K562 (cell line): ENCODE measurements around the gene ARMC7. TPM values are rescaled to one million over a fixed set of nuclear protein-coding genes. Genes with fewer than 3 reads are reported as not detected.
A peak's percentile ranks its signal among the peaks of the same experiment; 100 is the strongest.

Source experiments
- ATF4 ChIP-seq: fragments of 450-650 bp; formaldehyde crosslinking; IDR thresholded peaks from 2 replicates; pipeline ENCODE4 v1.4.0; 2022; ENCODE audit warnings: mild to moderate bottlenecking, moderate library complexity
- BHLHE40 ChIP-seq: IDR thresholded peaks from 2 replicates; pipeline ENCODE4 v1.6.1; 2011; ENCODE audit warnings: low read length, improper control_type of control experiment
- CHD1 ChIP-seq: fragments of 200-600 bp; sonication (generic); IDR thresholded peaks from one replicate; pipeline ENCODE4 v1.6.1; 2012; ENCODE audit warnings: mild to moderate bottlenecking, moderate library complexity, low read length, inconsistent platforms
- COPS2 ChIP-seq: fragments of 450-650 bp; conservative IDR thresholded peaks from 2 replicates; pipeline ENCODE4 v1.6.1; 2016; ENCODE audit warnings: mild to moderate bottlenecking, moderate library complexity
- ELF4 ChIP-seq: fragments of 450-650 bp; formaldehyde crosslinking; IDR thresholded peaks from 2 replicates; pipeline ENCODE4 v1.4.0; 2022; ENCODE audit warnings: missing genetic modification characterization
- ETV1 ChIP-seq: fragments of 450-650 bp; conservative IDR thresholded peaks from 2 replicates; pipeline ENCODE4 v1.6.1; 2016; ENCODE audit warnings: missing genetic modification characterization, control low read depth, low read depth, missing compliant biosample characterization
- GABPA ChIP-seq: fragments of 200-800 bp; sonication (Bioruptor generic); conservative IDR thresholded peaks from 2 replicates; pipeline ENCODE4 v1.6.1; 2016; ENCODE audit warnings: low read depth, missing genetic modification characterization, missing compliant biosample characterization
- GATAD2B ChIP-seq: fragments of 450-650 bp; IDR thresholded peaks from 2 replicates; pipeline ENCODE4 v1.6.1; 2017; ENCODE audit warnings: mild to moderate bottlenecking, borderline replicate concordance
- HMGXB4 ChIP-seq: sonication (generic); formaldehyde crosslinking; IDR thresholded peaks from 2 replicates; pipeline ENCODE4 v1.8.1; 2023; ENCODE audit warnings: mild to moderate bottlenecking, missing genetic modification reagents
- PBX2 ChIP-seq, 2 experiments: IDR thresholded peaks in 1 of 2; conservative IDR thresholded peaks in 1 of 2; 2 replicates each; pipeline ENCODE4 v1.6.1; 2016; ENCODE audit warnings: low read depth in 2 of 2, mild to moderate bottlenecking in 1 of 2, missing compliant biosample characterization in 1 of 2, missing genetic modification characterization in 1 of 2, moderate library complexity in 1 of 2
- PHTF2 ChIP-seq: fragments of 250-450 bp; sonication (Bioruptor Pico); IDR thresholded peaks from 2 replicates; pipeline ENCODE4 v1.5.0; 2021; ENCODE audit warnings: mild to moderate bottlenecking
- TCF7L2 ChIP-seq: fragments of 150-350 bp; IDR thresholded peaks from 2 replicates; pipeline ENCODE4 v1.6.1; 2016; ENCODE audit warnings: low read depth, mild to moderate bottlenecking, low read length, moderate library complexity
- VEZF1 ChIP-seq: fragments of 200-800 bp; sonication (Bioruptor generic); IDR thresholded peaks from 2 replicates; pipeline ENCODE4 v1.6.1; 2017; ENCODE audit warnings: missing genetic modification characterization, missing compliant biosample characterization
- ZBTB33 ChIP-seq: sonication (generic); formaldehyde crosslinking; IDR thresholded peaks from 2 replicates; pipeline ENCODE4 v1.8.1; 2023; ENCODE audit warnings: mild to moderate bottlenecking, missing genetic modification reagents
- ZBTB5 ChIP-seq: fragments of 450-650 bp; IDR thresholded peaks from 2 replicates; pipeline ENCODE4 v1.6.1; 2017; ENCODE audit warnings: antibody characterized with exemption
- ZC3H11A ChIP-seq: IDR thresholded peaks from 2 replicates; pipeline ENCODE4 v1.6.1; 2012; ENCODE audit warnings: low read depth, low read length, improper control_type of control experiment
- ZNF436 ChIP-seq: fragments of 250-450, 450-650 bp; sonication (Bioruptor Pico); formaldehyde crosslinking; IDR thresholded peaks from 2 replicates; pipeline ENCODE4 v1.7.0; 2020; ENCODE audit warnings: mild to moderate bottlenecking
- polyA plus RNA-seq, 8 experiments: library from polyadenylated mRNA; depleted of rRNA in 4 of 8; stranded (reverse) in 5 of 8; unstranded in 3 of 8; fragments of >200 nt; fragmentation: Nextera tagmentation in 2 of 8; fragmentation: Illumina TruSeq in 1 of 8; extraction: Ambion mirVana in 2 of 8; extraction: Trizol in 1 of 8; gene quantifications; 2 replicates each; pipeline versions ENCODE4 v1.2.1 to v1.2.3, GENCODE V29; 2011 to 2014; ENCODE audit warnings: inconsistent platforms in 1 of 8, missing spikeins in 1 of 8
- total RNA-seq, 7 experiments: library from RNA; depleted of rRNA in 6 of 7; stranded (reverse); fragments of >200 nt in 6 of 7; fragmentation: Illumina TruSeq in 2 of 7; extraction: Trizol in 2 of 7; gene quantifications; 2 replicates each; pipeline versions ENCODE4 v1.2.1 to v1.2.3, GENCODE V29; 2011 to 2021; ENCODE audit warnings: low replicate concordance in 1 of 7

The ARMC7 gene
- total and polyA plus RNA-seq, 9 of the 15 experiments (the other 6 are each of a cell fraction or from before 2014, with no cell fraction given), result 1.4 to 15.2 (median 5.9) TPM

GRCh38 chr17:75096082-75096625 lies 13.6 kb upstream of the ARMC7 start (continued):
- TF ChIP-seq BHLHE40 (peak; percentile 63), HMGXB4 (CRISPR knock-in tag) (no peak), ZNF436 (CRISPR knock-in tag) (no peak), ZC3H11A (no peak), ZBTB33 (CRISPR knock-in tag) (no peak), PBX2 (CRISPR knock-in tag; IDR thresholded peaks at IDR 0.05; ENCODE audit: low read depth) (no peak), PBX2 (tag; conservative IDR thresholded peaks at IDR 0.05; ENCODE audit: low read depth) (no peak), COPS2 (no peak), GABPA (no peak), CHD1 (no peak), VEZF1 (CRISPR knock-in tag) (peak; percentile 75), TCF7L2 (no peak), ATF4 (CRISPR knock-in tag) (no peak), GATAD2B (no peak), ELF4 (CRISPR knock-in tag) (0 out of 2 replicates have a peak, but pooled peaks have one; percentile 18), ZBTB5 (no peak), ETV1 (no peak), PHTF2 (CRISPR knock-in tag) (no peak)
